GM12892 (cell line): Measurements from ENCODE around the gene KPNA4.

ENCODE experiments used
- POLR2A ChIP-seq: IDR thresholded peaks from 2 replicates; pipeline ENCODE4 v1.6.1; 2011; ENCODE audit warnings: low read depth, low read length, control low read depth
- POLR2AphosphoS5 ChIP-seq: IDR thresholded peaks from 2 replicates; pipeline ENCODE4 v1.6.1; 2011; ENCODE audit warnings: low read depth, low read length, control low read depth
- TAF1 ChIP-seq: IDR thresholded peaks from 2 replicates; pipeline ENCODE4 v1.6.1; 2011; ENCODE audit warnings: low read depth, mild to moderate bottlenecking, control low read depth, low read length, borderline replicate concordance

DNA sequence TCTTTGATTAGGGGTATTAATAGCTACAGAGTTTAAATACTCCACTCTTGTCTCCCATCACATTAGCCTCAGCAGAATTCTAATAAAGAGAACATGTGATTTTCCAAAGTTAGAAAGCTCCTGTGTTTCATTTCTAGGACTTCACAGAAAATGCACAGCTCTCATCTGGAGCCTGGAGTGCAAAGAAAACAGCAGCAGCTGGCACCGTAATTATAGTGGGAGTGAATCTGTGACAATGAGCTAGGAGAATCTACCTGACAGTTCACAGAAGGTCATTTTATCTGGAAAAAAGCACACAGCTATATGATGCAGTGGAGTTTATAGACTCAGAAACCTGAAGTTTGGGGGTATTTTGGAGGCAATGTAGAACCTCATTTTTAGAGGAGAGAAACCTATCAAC, 110.4 kb downstream of the KPNA4 start:
- TF ChIP-seq POLR2A (no peak), POLR2AphosphoS5 (no peak), TAF1 (no peak)
